IPS-18c (cell line): ENCODE data around the gene CTNND1.

Experiments used
- H3K4me3 ChIP-seq: 2 replicates; pipeline ENCODE4 v1.7.0; 2013; ENCODE audit warnings: low read depth, mild to moderate bottlenecking, low read length, moderate library complexity; ENCODE audit not compliant: insufficient read depth
- H3K9me3 ChIP-seq: one replicate; pipeline ENCODE4 v1.6.1; 2013; ENCODE audit warnings: mild to moderate bottlenecking, low read length, moderate library complexity; ENCODE audit not compliant: control insufficient read depth, insufficient read depth

CTNND1 gene

DNA sequence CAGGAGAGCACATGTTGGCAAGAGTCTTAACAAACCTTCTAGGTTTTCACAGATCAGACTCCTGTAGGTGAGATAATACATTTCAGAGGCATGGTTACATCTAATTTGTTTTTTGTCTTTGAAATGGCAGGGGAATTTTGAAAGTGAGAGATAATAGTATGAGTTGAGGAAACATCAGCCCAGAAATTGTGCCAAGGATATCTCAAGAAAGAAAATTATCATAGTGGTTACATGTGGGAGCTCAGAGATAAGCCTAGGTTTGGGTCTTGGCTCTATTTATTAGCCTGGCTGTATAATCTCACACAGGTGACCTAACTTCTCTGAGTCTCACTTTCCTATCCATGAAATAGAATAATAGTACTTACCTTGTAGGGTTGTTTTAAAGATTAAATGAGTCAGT is 10.4 kb upstream of the CTNND1 start:
- H3K9me3 ChIP-seq, result peaks cover 2% of the 10 kb centered on the region
- H3K4me3 ChIP-seq, result no peak overlapping the region

GRCh38 chr11:57751676-57752253 is 9.8 kb upstream of the CTNND1 start, which contains the start of gene BTBD18:
Gene BTBD18, minus strand, starts transcription at chr11:57751819. Its CDS starts 631 bp downstream, at chr11:57751188.
- H3K4me3 ChIP-seq, result no peak within 1 kb of the TSS
- peaks cover 2% of the 10 kb centered on the region for H3K9me3 ChIP-seq

- no peak overlapping the region for H3K4me3 ChIP-seq
- H3K9me3 ChIP-seq, result peaks cover 2% of the 10 kb centered on the region
Measured at GRCh38 chr11:57752954-57753353, 8.6 kb upstream of the CTNND1 start.

DNA sequence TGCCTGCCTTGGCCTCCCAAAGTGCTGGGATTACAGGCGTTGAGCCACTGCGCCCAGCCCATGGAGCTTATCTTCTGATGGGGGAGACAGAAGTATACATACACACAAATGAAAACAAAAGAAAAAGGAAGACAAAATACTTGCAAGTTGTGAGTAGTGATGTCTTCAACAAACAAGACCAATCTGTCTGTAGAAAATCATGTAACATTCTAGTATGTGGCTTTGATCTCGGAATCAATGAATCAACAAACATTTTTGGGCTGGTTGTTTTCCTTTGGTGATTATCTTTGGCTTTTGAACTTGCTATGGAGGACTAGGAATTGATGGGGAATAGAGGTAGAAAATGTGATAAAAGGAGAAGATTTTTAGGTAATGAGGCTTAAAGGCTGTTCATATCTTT is 3.4 kb upstream of the CTNND1 start:
- no peak overlapping the region for H3K4me3 ChIP-seq
- peaks cover 2% of the 10 kb centered on the region for H3K9me3 ChIP-seq

DNA sequence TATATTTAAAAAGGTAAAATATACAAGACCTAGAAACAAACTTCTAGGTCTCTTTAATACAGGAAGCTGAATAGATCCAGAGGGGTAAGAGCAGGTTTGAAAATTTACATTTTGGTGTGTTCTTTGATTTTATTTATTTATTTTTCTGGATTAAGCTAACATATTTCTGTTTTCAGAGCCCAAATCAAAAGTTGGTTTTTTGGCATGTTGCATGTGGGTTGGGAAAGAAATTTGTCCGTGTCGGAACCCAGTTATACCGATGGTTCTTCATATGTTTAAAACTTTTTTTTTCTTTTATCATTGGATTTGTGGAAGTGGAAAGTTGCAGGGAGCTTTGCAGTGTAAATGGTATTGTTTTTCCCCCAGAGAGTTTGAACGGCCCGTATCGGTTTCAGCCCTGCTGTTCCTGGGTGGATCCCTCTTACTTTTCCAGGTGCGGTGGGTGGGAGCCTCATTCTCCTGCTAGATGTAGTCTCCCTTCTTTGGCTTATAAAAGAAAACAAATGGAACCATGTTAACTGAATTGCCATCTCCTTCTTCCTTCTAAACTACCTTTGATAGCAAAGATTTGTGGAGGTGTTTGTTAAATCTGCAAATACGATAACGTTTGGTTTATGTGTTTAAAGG is 746 bp downstream of the CTNND1 start:
- peaks cover 4% of the 10 kb centered on the region for H3K9me3 ChIP-seq
- H3K4me3 ChIP-seq, result peak overlapping the region; percentile 80

DNA sequence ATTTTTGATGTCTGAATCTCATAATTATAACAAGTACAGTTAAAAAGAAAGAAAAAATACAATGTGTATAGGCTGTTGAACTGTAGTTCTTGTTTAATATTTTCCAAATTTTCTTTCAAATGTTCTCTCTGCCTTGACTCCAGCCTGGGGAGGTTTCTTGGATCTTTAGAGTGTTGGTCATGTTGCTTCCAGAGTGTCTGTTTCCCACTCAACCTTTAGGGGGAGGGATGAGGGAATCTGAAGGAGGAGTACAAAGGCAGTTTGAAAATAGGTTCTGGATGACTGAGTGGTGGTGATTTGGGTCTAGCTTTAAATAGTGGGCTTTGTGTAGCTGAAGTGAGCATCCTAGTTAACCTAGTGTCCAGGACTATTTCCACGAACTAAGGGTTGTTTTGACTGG is 2.0 kb downstream of the CTNND1 start:
- H3K9me3 ChIP-seq, result peaks cover 4% of the 10 kb centered on the region
- H3K4me3 ChIP-seq, result peak overlapping the region; percentile 80

- H3K9me3 ChIP-seq, result peaks cover 4% of the 10 kb centered on the region
- peak overlapping the region; percentile 80 for H3K4me3 ChIP-seq
Measured at GRCh38 chr11:57764021-57764420, 2.4 kb downstream of the CTNND1 start.

DNA sequence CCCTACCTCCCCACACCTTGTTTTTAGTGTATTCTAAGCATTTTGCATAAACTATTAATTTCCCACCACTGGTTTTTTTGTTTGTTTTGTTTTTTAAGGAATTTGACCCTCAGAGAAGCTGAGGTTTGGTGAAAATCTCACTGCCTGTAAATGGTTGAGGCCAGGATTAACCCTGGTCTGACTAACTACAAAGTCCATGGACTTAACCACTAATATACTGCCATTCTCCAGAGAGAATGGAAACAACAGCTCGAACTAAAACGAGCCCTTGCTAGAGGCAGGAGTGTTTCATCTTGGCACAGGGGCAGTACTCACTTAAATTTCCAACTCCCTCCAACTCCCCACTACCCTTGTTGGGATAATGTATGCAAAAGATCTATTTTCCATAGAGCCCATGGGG is 3.0 kb downstream of the CTNND1 start:
- peak overlapping the region; percentile 80; the same call in 1 of the 2 replicates for H3K4me3 ChIP-seq
- H3K9me3 ChIP-seq, result peaks cover 2% of the 10 kb centered on the region

- peaks cover 2% of the 10 kb centered on the region for H3K9me3 ChIP-seq
- no peak overlapping the region for H3K4me3 ChIP-seq
Measured at GRCh38 chr11:57764972-57765371, 3.4 kb downstream of the CTNND1 start.

GRCh38 chr11:57770793-57771192 is 9.2 kb downstream of the CTNND1 start:
- H3K4me3 ChIP-seq, result no peak overlapping the region

DNA sequence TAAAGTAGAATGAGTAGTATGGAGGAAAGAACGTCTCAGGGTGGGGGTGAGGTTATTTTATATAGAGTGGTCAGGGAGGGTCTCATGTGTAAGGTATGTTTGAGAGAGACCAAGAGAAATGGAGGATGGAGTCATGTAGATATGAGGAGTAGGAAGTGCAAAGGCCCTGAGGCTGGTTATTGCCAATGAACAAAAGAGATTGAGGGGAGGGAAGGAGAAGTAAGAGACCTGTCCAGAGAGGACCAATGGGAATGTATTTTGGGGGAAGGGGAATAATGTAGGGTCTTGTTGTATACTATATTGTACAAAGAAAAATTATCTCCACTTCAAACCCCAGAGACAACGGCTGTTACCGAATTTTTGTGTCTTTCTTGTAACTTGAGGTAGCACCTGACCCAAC is 9.8 kb downstream of the CTNND1 start:
- no peak overlapping the region for H3K4me3 ChIP-seq
- no peaks in the 10 kb centered on the region for H3K9me3 ChIP-seq

More at GRCh38 chr11:57770793-57771192, 9.2 kb downstream of the CTNND1 start:
- H3K9me3 ChIP-seq, result no peaks in the 10 kb centered on the region

DNA sequence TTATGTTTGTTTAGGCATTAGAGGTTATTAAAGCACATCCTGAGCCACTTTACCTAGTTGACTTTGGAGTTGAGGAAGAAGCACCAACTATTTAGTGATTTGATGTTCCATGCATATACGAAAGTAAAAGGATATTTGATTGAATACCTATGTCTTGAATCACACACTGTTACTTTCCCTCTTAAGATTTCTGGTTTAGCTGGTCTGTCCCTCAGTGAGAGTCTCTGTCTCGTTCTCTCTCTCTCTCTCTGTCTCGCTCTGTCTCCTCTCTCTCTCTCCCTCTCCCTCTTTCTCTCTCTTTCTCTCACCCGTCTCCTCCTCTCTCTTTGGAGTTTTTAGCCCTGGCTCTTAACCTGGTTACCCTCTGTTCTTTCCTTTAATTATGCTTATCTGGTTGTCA is 11.0 kb downstream of the CTNND1 start:
- no peaks in the 10 kb centered on the region for H3K9me3 ChIP-seq
- no peak overlapping the region for H3K4me3 ChIP-seq

GRCh38 chr11:57773026-57773598 is 11.5 kb downstream of the CTNND1 start:
- no peaks in the 10 kb centered on the region for H3K9me3 ChIP-seq
- H3K4me3 ChIP-seq, result no peak overlapping the region

DNA sequence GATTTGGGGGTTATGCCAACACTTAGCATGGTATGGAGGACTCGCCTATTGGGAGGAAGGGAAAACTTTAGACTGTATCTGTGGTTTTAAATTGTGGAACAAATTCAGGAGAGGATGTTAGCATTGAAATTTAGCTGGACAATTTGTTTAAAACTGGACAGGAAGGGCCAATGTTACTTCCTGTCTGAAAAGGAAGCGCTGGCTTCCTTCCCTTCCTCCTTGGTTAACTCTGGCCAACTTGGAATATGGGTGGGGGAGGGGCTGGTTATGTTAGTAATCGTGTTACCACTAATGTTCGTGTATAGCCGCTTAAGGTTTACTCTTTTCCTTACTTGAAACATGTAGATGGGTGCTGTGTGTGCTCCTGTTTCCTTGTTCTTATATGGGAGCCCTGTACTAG is 13.9 kb downstream of the CTNND1 start:
- Histone ChIP-seq H3K4me3 (no peak overlapping the region), H3K9me3 (no peaks in the 10 kb centered on the region)

DNA sequence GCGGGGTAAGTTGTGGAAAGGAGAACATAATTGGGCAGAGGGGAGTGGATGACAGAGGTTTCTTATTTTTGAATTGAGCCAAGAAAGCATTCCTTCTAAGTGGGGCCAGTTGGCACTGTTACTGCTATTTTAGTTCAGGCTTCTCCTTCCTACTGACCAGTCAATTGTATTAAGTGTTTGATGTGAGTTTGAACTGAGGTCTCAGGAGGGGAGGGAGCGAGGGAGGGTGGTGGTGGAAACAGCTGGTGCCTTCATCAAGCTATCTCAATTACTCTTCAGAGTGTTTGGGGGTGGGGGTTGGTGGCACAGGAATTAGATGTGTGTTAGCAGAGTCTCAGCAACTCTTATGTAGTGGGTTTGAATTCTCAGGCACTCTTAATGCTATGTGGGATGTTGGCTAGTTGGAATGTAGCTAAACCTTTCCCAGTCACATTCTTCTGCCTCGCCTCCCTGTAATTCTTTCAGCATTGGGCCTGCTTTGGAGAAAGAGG is 14.5 kb downstream of the CTNND1 start:
- no peak overlapping the region for H3K4me3 ChIP-seq

GRCh38 chr11:57776577-57777210 is 15.1 kb downstream of the CTNND1 start:
- Histone ChIP-seq H3K9me3 (no peaks in the 10 kb centered on the region), H3K4me3 (no peak overlapping the region)

More for the DNA sequence above, 14.5 kb downstream of the CTNND1 start:
- no peaks in the 10 kb centered on the region for H3K9me3 ChIP-seq

GRCh38 chr11:57777969-57778317 is 16.3 kb downstream of the CTNND1 start:
- H3K9me3 ChIP-seq, result no peaks in the 10 kb centered on the region
- H3K4me3 ChIP-seq, result no peak overlapping the region
